OCI-LY1 (cell line): ENCODE results near the gene PAPSS2.

Experiments used
- EZH2 ChIP-seq: fragments of 200-600 bp; sonication (generic), shearing (Covaris generic); IDR thresholded peaks from 2 replicates; pipeline ENCODE4 v1.8.0; 2017; ENCODE audit warnings: borderline replicate concordance, mixed run types, mild to moderate bottlenecking, antibody characterized with exemption, low read length, moderate library complexity, mixed read lengths
- TF ChIP-seq, protein P1 (sequence below): fragments of 200-600 bp; sonication (generic), shearing (Covaris generic); IDR thresholded peaks from 2 replicates; pipeline ENCODE4 v1.5.1; 2017; ENCODE audit warnings: mild to moderate bottlenecking, antibody characterized with exemption, low read length, moderate library complexity, mixed read lengths

DNA sequence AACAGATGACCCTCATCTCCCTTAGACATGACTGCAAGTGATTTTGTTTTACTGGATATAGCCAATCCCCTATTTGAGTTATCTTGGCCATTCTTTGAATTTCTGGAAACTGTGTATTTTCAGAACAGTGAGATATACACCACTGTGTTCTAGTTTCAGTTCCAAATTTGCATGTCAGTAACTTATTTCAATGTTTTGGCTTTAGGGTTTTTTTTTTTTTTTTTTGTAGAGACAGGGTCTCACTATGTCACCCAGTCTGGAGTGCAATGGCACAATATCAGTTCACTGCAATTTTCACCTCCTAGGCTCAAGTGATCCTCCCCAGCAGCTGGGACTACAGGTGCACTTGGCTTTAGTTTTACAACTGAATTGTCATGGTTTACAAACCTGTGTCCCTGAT, 91.1 kb downstream of the PAPSS2 start:
- TF ChIP-seq, protein P1, sequence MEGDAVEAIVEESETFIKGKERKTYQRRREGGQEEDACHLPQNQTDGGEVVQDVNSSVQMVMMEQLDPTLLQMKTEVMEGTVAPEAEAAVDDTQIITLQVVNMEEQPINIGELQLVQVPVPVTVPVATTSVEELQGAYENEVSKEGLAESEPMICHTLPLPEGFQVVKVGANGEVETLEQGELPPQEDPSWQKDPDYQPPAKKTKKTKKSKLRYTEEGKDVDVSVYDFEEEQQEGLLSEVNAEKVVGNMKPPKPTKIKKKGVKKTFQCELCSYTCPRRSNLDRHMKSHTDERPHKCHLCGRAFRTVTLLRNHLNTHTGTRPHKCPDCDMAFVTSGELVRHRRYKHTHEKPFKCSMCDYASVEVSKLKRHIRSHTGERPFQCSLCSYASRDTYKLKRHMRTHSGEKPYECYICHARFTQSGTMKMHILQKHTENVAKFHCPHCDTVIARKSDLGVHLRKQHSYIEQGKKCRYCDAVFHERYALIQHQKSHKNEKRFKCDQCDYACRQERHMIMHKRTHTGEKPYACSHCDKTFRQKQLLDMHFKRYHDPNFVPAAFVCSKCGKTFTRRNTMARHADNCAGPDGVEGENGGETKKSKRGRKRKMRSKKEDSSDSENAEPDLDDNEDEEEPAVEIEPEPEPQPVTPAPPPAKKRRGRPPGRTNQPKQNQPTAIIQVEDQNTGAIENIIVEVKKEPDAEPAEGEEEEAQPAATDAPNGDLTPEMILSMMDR: no peak
- no peak for TF ChIP-seq EZH2
